ENCODE measurements around the gene CLIC6.
"Not testable (repeated sequence)": the region's sequence is repeated elsewhere in the genome, so short reads cannot be mapped to it uniquely, and the experiment has no call there.

The CLIC6 gene

GRCh38 chr21:34653522-34653921 lies 15.3 kb upstream of the CLIC6 start:
- no peak for DNase-seq

DNA sequence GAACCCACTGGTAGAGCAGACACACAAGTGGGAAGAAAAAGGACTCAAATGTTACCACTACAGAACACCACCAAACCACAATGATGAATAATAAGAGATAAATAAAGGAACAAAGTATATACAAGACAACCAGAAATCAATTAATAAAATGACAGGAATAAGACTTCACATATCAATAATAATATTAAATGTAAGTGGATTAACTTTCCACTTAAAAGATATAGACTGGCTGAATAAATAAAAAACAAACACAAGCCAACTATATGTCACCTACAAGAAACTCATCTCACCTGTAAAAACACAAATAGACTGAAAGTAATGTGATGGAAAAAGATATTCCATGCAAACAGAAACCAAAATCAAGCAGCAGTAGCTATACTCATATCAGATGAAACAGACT lies 6.9 kb upstream of the CLIC6 start:
- DNase-seq, result no peak

DNA sequence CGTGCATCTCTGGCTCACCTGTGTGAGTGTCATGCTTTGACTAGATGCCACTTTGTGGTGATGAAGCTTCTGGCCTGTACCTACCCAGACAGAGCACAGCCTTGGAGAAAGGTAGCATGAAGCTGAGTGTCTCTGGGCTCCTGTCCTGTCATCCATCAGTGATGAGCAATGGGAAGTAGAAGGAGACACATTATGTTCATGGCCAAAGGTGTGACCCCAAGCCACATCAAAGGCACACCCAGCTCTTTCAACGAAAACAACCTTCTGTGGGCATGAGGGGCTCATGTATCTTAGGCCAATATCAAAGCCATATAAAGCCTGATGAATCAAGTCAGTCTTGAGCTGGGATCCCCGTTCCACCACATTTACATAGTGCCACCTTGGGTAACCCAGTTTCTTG lies 1.0 kb upstream of the CLIC6 start:
- DNase-seq, result no peak

DNA sequence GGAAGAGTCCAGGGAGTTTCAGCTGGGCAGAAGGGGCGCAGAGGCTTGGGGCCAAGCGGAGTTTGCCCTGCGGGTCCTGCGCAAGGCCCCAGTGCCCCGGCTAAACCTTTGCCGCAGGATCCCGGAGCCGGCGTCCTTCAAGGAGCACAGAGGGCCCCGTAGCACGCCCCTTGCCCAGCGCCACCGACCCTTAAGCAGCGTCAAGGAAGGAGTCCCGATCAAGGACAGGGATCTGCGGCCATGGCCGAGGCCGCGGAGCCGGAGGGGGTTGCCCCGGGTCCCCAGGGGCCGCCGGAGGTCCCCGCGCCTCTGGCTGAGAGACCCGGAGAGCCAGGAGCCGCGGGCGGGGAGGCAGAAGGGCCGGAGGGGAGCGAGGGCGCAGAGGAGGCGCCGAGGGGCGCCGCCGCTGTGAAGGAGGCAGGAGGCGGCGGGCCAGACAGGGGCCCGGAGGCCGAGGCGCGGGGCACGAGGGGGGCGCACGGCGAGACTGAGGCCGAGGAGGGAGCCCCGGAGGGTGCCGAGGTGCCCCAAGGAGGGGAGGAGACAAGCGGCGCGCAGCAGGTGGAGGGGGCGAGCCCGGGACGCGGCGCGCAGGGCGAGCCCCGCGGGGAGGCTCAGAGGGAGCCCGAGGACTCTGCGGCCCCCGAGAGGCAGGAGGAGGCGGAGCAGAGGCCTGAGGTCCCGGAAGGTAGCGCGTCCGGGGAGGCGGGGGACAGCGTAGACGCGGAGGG lies 520 bp downstream of the CLIC6 start:
- no peak for DNase-seq

- not testable (repeated sequence) for DNase-seq
Measured at GRCh38 chr21:34669880-34670219, 1.1 kb downstream of the CLIC6 start.

GRCh38 chr21:34670220-34670961 lies 1.6 kb downstream of the CLIC6 start:
- peak; percentile 20 for DNase-seq

GRCh38 chr21:34670962-34671348 lies 2.2 kb downstream of the CLIC6 start:
- no peak for DNase-seq

GRCh38 chr21:34671462-34671861 lies 2.7 kb downstream of the CLIC6 start:
- DNase-seq, result no peak

- no peak for DNase-seq
Measured at GRCh38 chr21:34671891-34672290, 3.1 kb downstream of the CLIC6 start.

- peak; percentile 75 for DNase-seq
Measured at GRCh38 chr21:34673006-34673405, 4.2 kb downstream of the CLIC6 start.

DNA sequence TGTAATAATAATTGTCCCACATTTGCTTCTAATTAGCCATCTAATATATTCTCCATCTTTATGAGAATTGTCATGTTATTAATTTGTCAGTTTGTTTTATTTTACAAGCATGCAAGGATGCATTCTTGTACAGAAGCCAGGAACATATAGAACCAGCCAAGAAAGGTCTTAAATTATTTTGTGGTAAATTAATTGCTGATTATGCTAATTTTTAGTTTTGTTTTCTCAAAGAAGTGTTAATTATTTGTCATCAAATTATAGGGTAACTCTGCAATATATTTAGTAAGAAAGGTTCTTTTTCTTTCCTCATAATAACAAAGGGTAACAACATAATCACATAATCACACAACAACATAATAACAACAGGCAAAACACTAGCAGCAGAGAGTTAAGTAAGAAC lies 5.7 kb downstream of the CLIC6 start:
- DNase-seq, result no peak

DNA sequence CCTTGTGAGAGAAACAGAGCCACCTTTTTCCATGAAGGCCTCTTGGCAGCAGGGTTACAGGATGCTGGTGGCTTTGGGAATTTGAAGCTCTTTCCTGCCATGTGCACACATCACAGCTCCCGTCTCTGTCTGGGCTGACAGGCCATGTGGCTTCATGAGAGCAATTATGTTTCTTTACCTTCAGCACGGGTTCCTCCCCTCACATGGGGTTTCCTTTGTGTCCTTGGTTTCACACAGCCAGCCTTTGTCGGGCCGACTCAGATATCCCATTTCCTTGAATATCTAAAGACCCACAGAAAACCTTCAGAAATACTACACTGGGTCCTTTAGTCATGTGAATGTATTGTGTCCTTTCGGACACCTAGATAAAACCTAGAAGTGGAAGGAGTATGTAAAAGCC lies 7.1 kb downstream of the CLIC6 start:
- DNase-seq, result no peak

DNA sequence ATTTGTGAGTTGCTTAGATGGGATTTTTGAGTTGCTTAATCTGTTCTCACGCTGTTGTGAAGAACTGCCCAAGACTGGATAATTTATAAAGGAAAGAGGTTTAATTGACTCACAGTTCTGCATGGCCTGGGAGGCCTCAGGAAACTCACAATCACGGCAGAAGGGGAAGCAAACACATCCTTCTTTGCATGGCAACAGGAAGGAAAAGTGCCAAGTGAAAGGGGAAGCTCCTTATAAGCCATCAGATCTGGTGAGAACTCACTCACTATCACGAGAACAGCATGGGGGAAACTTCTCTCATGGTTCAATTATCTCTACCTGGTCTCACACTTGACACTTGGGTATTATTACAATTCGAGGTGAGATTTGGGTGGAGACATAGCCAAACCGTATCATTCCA lies 10.3 kb downstream of the CLIC6 start:
- peak; percentile 86 for DNase-seq

DNA sequence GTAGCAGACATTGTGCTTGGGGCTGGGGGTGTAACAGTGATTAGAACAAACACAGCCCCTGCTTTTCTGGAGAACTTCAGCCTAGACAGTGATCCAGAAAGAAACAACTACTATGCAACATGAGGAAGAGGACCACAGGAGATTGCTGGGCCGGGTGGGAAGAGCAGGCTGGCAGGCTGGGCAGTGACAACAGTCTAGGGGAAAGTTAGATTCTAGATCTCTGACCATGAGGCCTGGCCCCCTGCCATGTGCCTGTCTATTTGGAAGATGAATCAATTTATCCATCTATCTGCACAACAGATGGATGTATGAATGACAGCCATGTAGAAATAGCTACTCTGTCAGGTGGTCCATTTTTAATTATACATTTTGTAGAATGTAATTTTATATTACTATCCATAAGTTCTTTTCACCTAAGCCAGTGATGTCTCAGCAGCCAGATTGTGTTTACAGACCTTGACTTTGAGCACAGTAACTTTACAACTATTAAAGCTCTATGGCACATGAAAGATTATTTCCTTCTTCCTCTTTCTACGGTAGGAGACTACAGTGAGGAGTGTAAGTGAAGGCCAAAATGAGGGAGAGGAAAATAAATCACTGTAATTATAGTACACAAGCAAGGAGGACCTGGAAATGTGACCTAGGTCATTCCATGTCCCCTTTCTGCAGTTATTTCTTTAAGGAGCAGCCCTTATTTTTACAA lies 15.5 kb downstream of the CLIC6 start:
- DNase-seq, result no peak

GRCh38 chr21:34687065-34687464 lies 18.3 kb downstream of the CLIC6 start:
- no peak for DNase-seq

GRCh38 chr21:34687745-34688144 lies 19.0 kb downstream of the CLIC6 start:
- DNase-seq, result no peak

DNA sequence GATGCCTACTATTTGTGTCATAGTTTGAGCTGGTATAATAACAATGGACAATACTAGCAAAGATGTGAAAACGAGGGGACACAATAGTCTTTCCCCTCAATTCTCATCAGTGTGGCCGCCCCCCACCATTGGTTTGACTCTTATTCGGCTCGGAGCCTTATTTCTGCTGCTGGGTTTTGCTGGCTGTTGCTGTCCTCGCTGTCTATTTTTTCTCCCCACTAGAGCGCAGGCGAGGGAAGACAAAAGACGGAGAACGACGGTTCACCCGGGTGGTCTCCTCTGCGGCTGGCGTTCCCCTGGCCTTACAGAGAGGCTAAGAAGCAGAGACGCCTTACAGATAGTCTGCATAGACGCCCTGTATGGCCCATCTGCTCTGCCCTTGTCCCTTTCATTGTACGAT lies 19.4 kb downstream of the CLIC6 start:
- DNase-seq, result no peak

DNA sequence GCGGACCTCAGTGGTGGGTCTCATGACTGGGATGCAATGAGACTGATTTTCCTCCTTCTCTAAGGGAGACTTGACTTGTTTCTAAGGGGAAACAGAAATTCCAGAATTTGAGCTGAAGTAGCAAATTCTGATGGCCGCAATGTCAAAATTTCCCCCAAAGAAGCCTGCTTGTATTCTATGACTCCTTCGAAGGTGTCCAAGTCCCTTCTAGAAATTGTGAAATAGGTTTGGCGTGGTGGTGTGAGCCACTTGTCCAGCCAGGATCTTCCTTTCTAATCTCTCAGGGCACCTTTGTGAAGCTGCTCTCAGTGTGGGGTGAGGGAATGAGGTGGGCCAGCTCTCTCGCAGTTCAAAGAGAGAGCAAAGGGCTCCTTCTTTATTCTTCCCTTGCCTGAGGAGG lies 19.9 kb downstream of the CLIC6 start:
- DNase-seq, result no peak

- no peak for DNase-seq
Measured at GRCh38 chr21:34690041-34690792, 21.4 kb downstream of the CLIC6 start.

DNA sequence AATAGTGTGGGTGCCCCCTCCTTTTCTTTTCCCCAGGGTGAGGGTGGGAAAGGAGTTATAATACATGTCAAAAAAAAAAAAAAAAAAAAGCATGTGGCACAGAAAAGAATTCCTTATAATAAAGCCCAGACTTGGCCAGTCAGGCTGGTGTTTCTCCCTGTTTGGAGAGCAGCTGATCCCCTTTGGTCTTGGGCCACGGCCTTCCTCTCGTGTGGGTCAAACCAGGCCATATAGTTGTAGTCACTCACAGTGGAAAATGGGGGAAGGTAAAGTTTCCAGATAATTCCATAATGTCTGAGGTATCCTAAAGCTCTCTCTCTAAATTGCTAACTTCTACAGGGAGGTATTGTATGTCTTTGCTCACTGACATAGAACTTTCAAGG lies 22.0 kb downstream of the CLIC6 start:
- DNase-seq, result no peak

DNA sequence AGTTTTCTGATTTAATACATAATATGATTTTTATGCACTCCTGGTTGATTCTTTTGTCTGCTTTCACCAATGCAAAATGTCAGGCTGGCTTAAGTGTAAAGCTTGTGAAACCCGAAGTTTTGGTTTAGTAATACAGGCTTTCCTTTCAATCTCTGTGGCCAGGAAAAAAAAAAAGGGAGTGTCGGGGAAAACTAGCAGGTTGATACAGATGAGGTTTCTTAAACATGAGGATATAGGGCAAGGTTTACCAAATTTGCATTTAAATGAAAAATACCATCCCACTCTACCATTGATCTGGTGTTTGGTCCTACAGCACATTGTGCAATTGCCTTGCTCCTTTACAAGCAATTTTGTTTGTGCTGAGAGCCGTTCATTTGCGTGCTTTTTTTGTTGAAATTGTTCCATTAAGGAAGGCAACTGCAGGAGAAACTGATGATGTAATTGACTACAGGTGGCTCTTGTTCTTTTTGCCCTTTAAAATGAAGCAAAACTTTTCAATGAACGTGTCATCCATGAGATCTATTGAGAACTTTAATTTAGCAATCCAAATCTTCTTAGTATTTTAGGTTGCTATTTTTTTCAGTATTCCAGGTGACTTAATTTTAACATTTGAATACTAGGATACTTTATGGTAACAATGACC lies 22.7 kb downstream of the CLIC6 start:
- DNase-seq, result no peak

GRCh38 chr21:34692458-34693020 lies 23.7 kb downstream of the CLIC6 start:
- no peak for DNase-seq

All from inflammatory macrophage treated with lipopolysaccharide for 4 hours (primary cell).